ENCODE results near the gene MARS1.
A peak's percentile ranks its signal among the peaks of the same experiment; 100 is the strongest.

The MARS1 gene

GRCh38 chr12:57523706-57524614 lies 36.1 kb downstream of the MARS1 start:
- no peaks in the 10 kb centered on the region for H3K9me3 ChIP-seq
- DNase-seq (ENCODE audit: low spot score in 2 of 2): peak in 1 of 2 experiments; percentile 30
- H3K4me1 ChIP-seq: peaks cover 29% of the 10 kb centered on the region
- peaks cover 56% of the 10 kb centered on the region for H3K36me3 ChIP-seq (replicated peaks)
- in situ Hi-C loops (cut with MboI; ENCODE audit: low sequenced_read_pairs): no loop called here
- H3K27me3 ChIP-seq (ENCODE audit: low read depth): no peaks in the 10 kb centered on the region
- peak overlapping the region; percentile 69 for H3K4me3 ChIP-seq

- in situ Hi-C loops (cut with MboI; ENCODE audit: low sequenced_read_pairs): no loop called here
- no peak for DNase-seq (ENCODE audit: low spot score in 2 of 2)
- Histone ChIP-seq H3K36me3 (replicated peaks) (peaks cover 53% of the 10 kb centered on the region), H3K27me3 (ENCODE audit: low read depth) (no peaks in the 10 kb centered on the region), H3K4me3 (no peak overlapping the region), H3K4me1 (peaks cover 29% of the 10 kb centered on the region), H3K9me3 (no peaks in the 10 kb centered on the region)
These were observed 37.1 kb downstream of the MARS1 start for GRCh38 chr12:57524814-57525614.

- Histone ChIP-seq H3K4me3 (no peak overlapping the region), H3K9me3 (no peaks in the 10 kb centered on the region), H3K27me3 (ENCODE audit: low read depth) (no peaks in the 10 kb centered on the region), H3K4me1 (peaks cover 28% of the 10 kb centered on the region), H3K36me3 (replicated peaks) (peaks cover 58% of the 10 kb centered on the region)
- no peak for DNase-seq (ENCODE audit: low spot score in 2 of 2)
- in situ Hi-C loops (cut with MboI; ENCODE audit: low sequenced_read_pairs): no loop called here
These were observed 37.9 kb downstream of the MARS1 start for GRCh38 chr12:57525615-57526383.

GRCh38 chr12:57526477-57527126 lies 38.7 kb downstream of the MARS1 start:
- Histone ChIP-seq H3K27me3 (ENCODE audit: low read depth) (no peaks in the 10 kb centered on the region), H3K4me3 (no peak overlapping the region), H3K36me3 (replicated peaks) (peaks cover 66% of the 10 kb centered on the region), H3K4me1 (peaks cover 20% of the 10 kb centered on the region), H3K9me3 (no peaks in the 10 kb centered on the region)
- no peak for DNase-seq (ENCODE audit: low spot score in 2 of 2)
- in situ Hi-C loops (cut with MboI; ENCODE audit: low sequenced_read_pairs): no loop called here

- H3K9me3 ChIP-seq: no peaks in the 10 kb centered on the region
- no peaks in the 10 kb centered on the region for H3K27me3 ChIP-seq (ENCODE audit: low read depth)
- H3K4me1 ChIP-seq: peaks cover 15% of the 10 kb centered on the region
- H3K4me3 ChIP-seq: no peak overlapping the region
- in situ Hi-C loops (cut with MboI; ENCODE audit: low sequenced_read_pairs): no loop called here
- peaks cover 72% of the 10 kb centered on the region for H3K36me3 ChIP-seq (replicated peaks)
- no peak for DNase-seq (ENCODE audit: low spot score in 2 of 2)
These were observed 39.3 kb downstream of the MARS1 start for GRCh38 chr12:57527184-57527583.

- DNase-seq (ENCODE audit: low spot score in 2 of 2): no peak
- Histone ChIP-seq H3K27me3 (ENCODE audit: low read depth) (no peaks in the 10 kb centered on the region), H3K9me3 (no peaks in the 10 kb centered on the region), H3K36me3 (replicated peaks) (peaks cover 82% of the 10 kb centered on the region), H3K4me1 (peaks cover 13% of the 10 kb centered on the region), H3K4me3 (no peak overlapping the region)
- in situ Hi-C loops (cut with MboI; ENCODE audit: low sequenced_read_pairs): no loop called here
These were observed 40.3 kb downstream of the MARS1 start for GRCh38 chr12:57528176-57528575.

- Histone ChIP-seq H3K4me3 (no peak overlapping the region), H3K9me3 (no peaks in the 10 kb centered on the region), H3K4me1 (peaks cover 8% of the 10 kb centered on the region), H3K27me3 (ENCODE audit: low read depth) (no peaks in the 10 kb centered on the region), H3K36me3 (replicated peaks) (peaks cover 88% of the 10 kb centered on the region)
- in situ Hi-C loops (cut with MboI; ENCODE audit: low sequenced_read_pairs): no loop called here
- DNase-seq (ENCODE audit: low spot score in 2 of 2): no peak
These were observed 41.1 kb downstream of the MARS1 start for GRCh38 chr12:57528831-57529555.

GRCh38 chr12:57529831-57530230 lies 42.0 kb downstream of the MARS1 start:
- no peak overlapping the region for H3K4me3 ChIP-seq
- no peaks in the 10 kb centered on the region; the same call in 1 of the 2 replicates for H3K4me1 ChIP-seq
- in situ Hi-C loops (cut with MboI; ENCODE audit: low sequenced_read_pairs): no loop called here
- no peaks in the 10 kb centered on the region for H3K27me3 ChIP-seq (ENCODE audit: low read depth)
- no peak for DNase-seq (ENCODE audit: low spot score in 2 of 2)
- H3K36me3 ChIP-seq (replicated peaks): peaks cover 89% of the 10 kb centered on the region
- H3K9me3 ChIP-seq: no peaks in the 10 kb centered on the region

- no peaks in the 10 kb centered on the region for H3K4me1 ChIP-seq
- H3K4me3 ChIP-seq: no peak overlapping the region
- peaks cover 93% of the 10 kb centered on the region for H3K36me3 ChIP-seq (replicated peaks)
- H3K27me3 ChIP-seq (ENCODE audit: low read depth): no peaks in the 10 kb centered on the region
- DNase-seq (ENCODE audit: low spot score in 2 of 2): no peak
- in situ Hi-C loops (cut with MboI; ENCODE audit: low sequenced_read_pairs): no loop called here
- H3K9me3 ChIP-seq: no peaks in the 10 kb centered on the region
These were observed 42.7 kb downstream of the MARS1 start for GRCh38 chr12:57530396-57531142.

GRCh38 chr12:57531836-57532235 lies 44.0 kb downstream of the MARS1 start:
- Histone ChIP-seq H3K4me1 (no peaks in the 10 kb centered on the region), H3K9me3 (no peaks in the 10 kb centered on the region), H3K27me3 (ENCODE audit: low read depth) (no peaks in the 10 kb centered on the region), H3K36me3 (replicated peaks) (peaks cover 83% of the 10 kb centered on the region), H3K4me3 (no peak overlapping the region)
- in situ Hi-C loops (cut with MboI; ENCODE audit: low sequenced_read_pairs): no loop called here
- no peak for DNase-seq (ENCODE audit: low spot score in 2 of 2)

GRCh38 chr12:57533108-57533507 lies 45.2 kb downstream of the MARS1 start:
- no peaks in the 10 kb centered on the region for H3K9me3 ChIP-seq
- H3K4me3 ChIP-seq: no peak overlapping the region
- no peak for DNase-seq (ENCODE audit: low spot score in 2 of 2)
- in situ Hi-C loops (cut with MboI; ENCODE audit: low sequenced_read_pairs): no loop called here
- no peaks in the 10 kb centered on the region for H3K27me3 ChIP-seq (ENCODE audit: low read depth)
- H3K36me3 ChIP-seq (replicated peaks): peaks cover 73% of the 10 kb centered on the region
- H3K4me1 ChIP-seq: no peaks in the 10 kb centered on the region

GRCh38 chr12:57534250-57534649 lies 46.4 kb downstream of the MARS1 start:
- H3K9me3 ChIP-seq: no peaks in the 10 kb centered on the region
- H3K4me1 ChIP-seq: no peaks in the 10 kb centered on the region
- peaks cover 64% of the 10 kb centered on the region for H3K36me3 ChIP-seq (replicated peaks)
- no peak overlapping the region for H3K4me3 ChIP-seq
- DNase-seq (ENCODE audit: low spot score in 2 of 2): no peak
- no peaks in the 10 kb centered on the region for H3K27me3 ChIP-seq (ENCODE audit: low read depth)
- in situ Hi-C loops (cut with MboI; ENCODE audit: low sequenced_read_pairs): no loop called here
